Coronary artery (tissue), 2 donors: ENCODE data around the gene LGR4.

Experiments used
- DNase-seq: peaks from one replicate; pipeline ENCODE4 v3.0.0-alpha.2; 2017; ENCODE audit warnings: low spot score
- H3K27ac ChIP-seq, 2 donors: fragments of 200-600 bp; sonication (generic); one replicate each; pipeline ENCODE4 v1.5.1; 2016 to 2019
- H3K4me3 ChIP-seq: fragments of 200-600 bp; sonication (generic); 2 replicates; pipeline ENCODE4 v1.5.1; 2016; ENCODE audit warnings: mild to moderate bottlenecking, moderate library complexity
- TF ChIP-seq, protein P1 (sequence below): fragments of 200-600 bp; sonication (generic); IDR thresholded peaks from one replicate; pipeline ENCODE4 v1.5.1; 2019; ENCODE audit warnings: antibody characterized with exemption

LGR4 gene

GRCh38 chr11:27447288-27448183 is 25.1 kb downstream of the LGR4 start:
- TF ChIP-seq, protein P1, sequence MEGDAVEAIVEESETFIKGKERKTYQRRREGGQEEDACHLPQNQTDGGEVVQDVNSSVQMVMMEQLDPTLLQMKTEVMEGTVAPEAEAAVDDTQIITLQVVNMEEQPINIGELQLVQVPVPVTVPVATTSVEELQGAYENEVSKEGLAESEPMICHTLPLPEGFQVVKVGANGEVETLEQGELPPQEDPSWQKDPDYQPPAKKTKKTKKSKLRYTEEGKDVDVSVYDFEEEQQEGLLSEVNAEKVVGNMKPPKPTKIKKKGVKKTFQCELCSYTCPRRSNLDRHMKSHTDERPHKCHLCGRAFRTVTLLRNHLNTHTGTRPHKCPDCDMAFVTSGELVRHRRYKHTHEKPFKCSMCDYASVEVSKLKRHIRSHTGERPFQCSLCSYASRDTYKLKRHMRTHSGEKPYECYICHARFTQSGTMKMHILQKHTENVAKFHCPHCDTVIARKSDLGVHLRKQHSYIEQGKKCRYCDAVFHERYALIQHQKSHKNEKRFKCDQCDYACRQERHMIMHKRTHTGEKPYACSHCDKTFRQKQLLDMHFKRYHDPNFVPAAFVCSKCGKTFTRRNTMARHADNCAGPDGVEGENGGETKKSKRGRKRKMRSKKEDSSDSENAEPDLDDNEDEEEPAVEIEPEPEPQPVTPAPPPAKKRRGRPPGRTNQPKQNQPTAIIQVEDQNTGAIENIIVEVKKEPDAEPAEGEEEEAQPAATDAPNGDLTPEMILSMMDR, result no peak
- Histone ChIP-seq H3K27ac (no peak overlapping the region), H3K4me3 (no peak overlapping the region)
- DNase-seq, result no peak

DNA sequence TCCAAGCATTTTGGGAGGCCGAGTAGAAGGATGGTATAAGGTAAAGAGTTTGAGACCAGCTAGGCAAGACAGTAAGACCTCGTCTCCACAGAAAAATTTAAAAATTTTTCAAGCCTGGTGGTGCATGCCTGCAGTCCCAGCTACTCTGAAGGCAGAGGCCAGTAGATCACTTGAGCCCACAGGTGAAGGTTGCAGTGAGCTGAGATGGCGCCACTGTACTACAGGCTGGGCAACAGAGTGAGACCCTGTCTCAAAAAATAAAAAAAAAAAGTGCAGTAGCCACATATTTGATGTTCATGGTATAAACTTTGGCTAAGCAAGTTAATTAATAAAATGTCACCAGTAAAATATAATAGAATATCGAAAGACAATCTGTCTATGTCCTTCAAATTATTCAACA is 27.0 kb downstream of the LGR4 start:
- no peak overlapping the region for H3K27ac ChIP-seq
- H3K4me3 ChIP-seq, result no peak overlapping the region
- TF ChIP-seq, protein P1, result no peak
- DNase-seq, result no peak

- no peak overlapping the region for H3K4me3 ChIP-seq
- DNase-seq, result no peak
- no peak overlapping the region for H3K27ac ChIP-seq
- TF ChIP-seq, protein P1, result no peak
Observed at GRCh38 chr11:27444801-27445215, 27.8 kb downstream of the LGR4 start.

DNA sequence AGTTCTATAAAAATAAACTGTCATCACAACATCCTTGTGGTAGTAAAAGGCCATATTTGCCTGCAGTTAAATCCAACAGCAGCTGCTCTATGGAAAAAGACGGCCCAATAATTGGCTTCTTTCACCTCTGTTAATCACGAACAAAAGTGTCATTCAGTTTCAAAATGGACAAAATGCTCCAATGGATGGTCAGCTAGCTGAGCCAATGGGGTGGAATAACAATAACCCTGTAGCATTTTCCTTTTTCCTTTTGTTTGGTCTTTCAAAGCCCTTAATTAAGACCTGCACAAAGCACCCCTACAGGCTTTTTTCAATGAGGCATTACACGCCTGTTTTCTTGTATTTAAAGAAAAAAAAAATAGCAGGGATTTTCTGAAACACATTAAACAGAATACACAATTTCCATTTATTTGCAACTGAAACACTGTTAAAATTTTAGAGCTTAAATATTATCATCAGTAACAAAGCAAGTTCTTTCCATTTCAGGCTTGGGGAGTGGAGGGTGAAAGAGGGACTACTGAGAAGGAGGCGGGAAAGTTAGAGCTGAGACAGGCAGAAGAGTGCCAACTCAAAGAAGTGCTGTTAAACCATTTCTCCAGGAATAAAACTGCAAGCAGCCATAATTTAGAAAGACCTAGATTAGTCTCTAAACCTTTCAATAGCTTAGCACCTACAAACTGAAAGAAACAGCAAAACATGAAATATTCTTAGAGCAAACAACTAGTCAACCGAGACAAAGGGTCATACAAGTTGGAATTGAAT is 28.7 kb downstream of the LGR4 start:
- Histone ChIP-seq H3K27ac (no peak overlapping the region), H3K4me3 (no peak overlapping the region)
- DNase-seq, result no peak
- TF ChIP-seq, protein P1, result no peak

DNA sequence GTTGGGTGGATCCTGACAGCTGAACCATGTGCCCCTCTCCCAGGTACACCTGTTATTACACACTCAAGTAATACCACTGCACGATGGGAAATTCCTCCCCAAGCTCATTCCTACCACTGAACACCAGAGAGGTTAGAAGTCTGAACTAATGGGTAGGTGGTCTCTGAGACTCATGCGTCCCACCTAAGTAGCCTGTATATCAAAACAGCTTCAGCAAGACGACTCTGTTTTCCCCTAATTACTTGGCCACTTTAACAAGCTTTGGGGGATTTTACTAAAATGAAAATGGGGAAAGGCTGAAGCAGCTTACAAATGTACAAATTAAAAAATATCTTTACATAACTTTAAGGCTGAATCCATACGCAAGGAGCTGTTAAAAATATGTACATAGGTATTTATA is 29.4 kb downstream of the LGR4 start:
- TF ChIP-seq, protein P1, result no peak
- Histone ChIP-seq H3K27ac (no peak overlapping the region), H3K4me3 (no peak overlapping the region)
- no peak for DNase-seq

GRCh38 chr11:27440090-27440489 is 32.5 kb downstream of the LGR4 start:
- Histone ChIP-seq H3K27ac (no peak overlapping the region), H3K4me3 (no peak overlapping the region)
- TF ChIP-seq, protein P1, result no peak
- DNase-seq, result no peak
